Esophagus muscularis mucosa (tissue), 4 donors: Measurements from ENCODE around the gene NRF1. TPM values are rescaled to one million over a fixed set of nuclear protein-coding genes. Genes with fewer than 3 reads are reported as not detected.
"Not testable (repeated sequence)": the region's sequence is repeated elsewhere in the genome, so short reads cannot be mapped to it uniquely, and the experiment has no call there.

Source experiments
- DNase-seq: peaks from one replicate; pipeline ENCODE4 v3.0.0-alpha.2; 2017; ENCODE audit errors: extremely low spot score
- H3K27ac ChIP-seq, 4 donors: fragments of 200-600 bp; sonication (generic); replicated peaks in 1 of 4; 1 replicate in 3 of 4; 2 replicates in 1 of 4; pipeline ENCODE4 v1.5.1; 2016 to 2019; ENCODE audit warnings: mild to moderate bottlenecking in 1 of 4
- H3K27me3 ChIP-seq, 4 donors: fragments of 200-600 bp; sonication (generic); one replicate each; pipeline versions ENCODE4 v1.5.1 to v1.6.0; 2016 to 2019
- H3K36me3 ChIP-seq, 4 donors: fragments of 200-600 bp; sonication (generic); one replicate each; pipeline ENCODE4 v1.5.1; 2016 to 2019
- H3K4me1 ChIP-seq, 4 donors: fragments of 200-600 bp; sonication (generic); one replicate each; pipeline ENCODE4 v1.5.1; 2016 to 2019
- H3K4me3 ChIP-seq, 4 donors: fragments of 200-600 bp; sonication (generic); 1 replicate in 2 of 4; 2 replicates in 2 of 4; pipeline ENCODE4 v1.5.1; 2016 to 2019; ENCODE audit warnings: mild to moderate bottlenecking in 4 of 4, moderate library complexity in 1 of 4
- H3K9me3 ChIP-seq, 4 donors: fragments of 200-600 bp; sonication (generic); 1 replicate in 3 of 4; 2 replicates in 1 of 4; pipeline ENCODE4 v1.5.1; 2016 to 2019
- EP300 ChIP-seq: sonication (generic); formaldehyde crosslinking; IDR thresholded peaks from one replicate; pipeline ENCODE4 v1.6.1; 2017; ENCODE audit warnings: antibody characterized with exemption
- POLR2A ChIP-seq: fragments of 450-650 bp; IDR thresholded peaks from one replicate; pipeline ENCODE4 v1.6.1; 2017; ENCODE audit warnings: antibody characterized with exemption, moderate library complexity, mild to moderate bottlenecking, low read depth
- POLR2AphosphoS5 ChIP-seq, 2 donors: sonication (generic); formaldehyde crosslinking; IDR thresholded peaks; one replicate each; pipeline ENCODE4 v1.6.1; 2017; ENCODE audit warnings: antibody characterized with exemption in 2 of 2
- WGBS: methylation state at CpG from one replicate; pipeline ENCODE4 v1.1.5; 2018; 5-methylcytosine and 5-hydroxymethylcytosine counted together
- intact Hi-C: fragments of 100-400 bp; cut with DNase I; formaldehyde crosslinking; loops from one replicate; pipeline ENCODE4 v1.15.1; 2023
- total RNA-seq, 4 donors: library from RNA; depleted of rRNA; stranded (reverse); fragments of >200 nt; gene quantifications; one replicate each; pipeline versions ENCODE4 v1.1.0 to v1.2.1, GENCODE V29; 2016
- TF ChIP-seq, protein P1 (sequence below), 3 experiments: fragments of 200-600 bp in 2 of 3; fragments of 450-650 bp in 1 of 3; sonication (generic) in 2 of 3; IDR thresholded peaks; one replicate each; pipeline ENCODE4 v1.5.1; 2017 to 2019; ENCODE audit warnings: antibody characterized with exemption in 3 of 3, mild to moderate bottlenecking in 2 of 3, moderate library complexity in 1 of 3

Gene NRF1
- total RNA-seq, 4 donors from 2014 or later: 8.7 to 19.1 (median 15.9) TPM

GRCh38 chr7:129667551-129667950, 56.0 kb downstream of the NRF1 start:
- no peak overlapping the region for H3K4me3 ChIP-seq
- no peak for DNase-seq
- intact Hi-C loops: no loop called here
- no peak overlapping the region for H3K27ac ChIP-seq
- H3K9me3 ChIP-seq: no peaks in the 10 kb centered on the region
- 96% methylated on average over 1 of the region's 1 CpG for WGBS
- peaks cover 0 to 13% (median 3%) of the 10 kb centered on the region in 4 donors for H3K4me1 ChIP-seq
- TF ChIP-seq POLR2AphosphoS5 (IDR thresholded peaks at IDR 0.05) (no peak), POLR2A (no peak), EP300 (no peak)
- TF ChIP-seq, protein P1, sequence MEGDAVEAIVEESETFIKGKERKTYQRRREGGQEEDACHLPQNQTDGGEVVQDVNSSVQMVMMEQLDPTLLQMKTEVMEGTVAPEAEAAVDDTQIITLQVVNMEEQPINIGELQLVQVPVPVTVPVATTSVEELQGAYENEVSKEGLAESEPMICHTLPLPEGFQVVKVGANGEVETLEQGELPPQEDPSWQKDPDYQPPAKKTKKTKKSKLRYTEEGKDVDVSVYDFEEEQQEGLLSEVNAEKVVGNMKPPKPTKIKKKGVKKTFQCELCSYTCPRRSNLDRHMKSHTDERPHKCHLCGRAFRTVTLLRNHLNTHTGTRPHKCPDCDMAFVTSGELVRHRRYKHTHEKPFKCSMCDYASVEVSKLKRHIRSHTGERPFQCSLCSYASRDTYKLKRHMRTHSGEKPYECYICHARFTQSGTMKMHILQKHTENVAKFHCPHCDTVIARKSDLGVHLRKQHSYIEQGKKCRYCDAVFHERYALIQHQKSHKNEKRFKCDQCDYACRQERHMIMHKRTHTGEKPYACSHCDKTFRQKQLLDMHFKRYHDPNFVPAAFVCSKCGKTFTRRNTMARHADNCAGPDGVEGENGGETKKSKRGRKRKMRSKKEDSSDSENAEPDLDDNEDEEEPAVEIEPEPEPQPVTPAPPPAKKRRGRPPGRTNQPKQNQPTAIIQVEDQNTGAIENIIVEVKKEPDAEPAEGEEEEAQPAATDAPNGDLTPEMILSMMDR (IDR thresholded peaks at IDR 0.05): no peak
- H3K36me3 ChIP-seq: peaks cover 0 to 14% (median 6%) of the 10 kb centered on the region in 4 donors
- no peaks in the 10 kb centered on the region for H3K27me3 ChIP-seq

GRCh38 chr7:129669901-129670300, 58.4 kb downstream of the NRF1 start:
- intact Hi-C loops: no loop called here
- peaks cover 0 to 8% (median 1%) of the 10 kb centered on the region in 4 donors for H3K4me1 ChIP-seq
- no peak overlapping the region for H3K4me3 ChIP-seq
- peaks cover 7 to 33% (median 24%) of the 10 kb centered on the region in 4 donors for H3K36me3 ChIP-seq
- no peak overlapping the region for H3K27ac ChIP-seq
- no peak for TF ChIP-seq POLR2A
- no peak for DNase-seq
- H3K27me3 ChIP-seq: no peaks in the 10 kb centered on the region
- 100% methylated on average over 2 of the region's 2 CpGs for WGBS
- no peaks in the 10 kb centered on the region for H3K9me3 ChIP-seq

GRCh38 chr7:129670656-129671055, 59.1 kb downstream of the NRF1 start:
- no peak for DNase-seq
- Histone ChIP-seq H3K27ac (no peak overlapping the region), H3K36me3 (peaks cover 10 to 41% (median 31%) of the 10 kb centered on the region in 4 donors), H3K4me3 (no peak overlapping the region), H3K4me1 (peaks cover 0 to 8% (median 0%) of the 10 kb centered on the region in 4 donors), H3K9me3 (peaks cover 0 to 5% (median 0%) of the 10 kb centered on the region in 4 donors), H3K27me3 (no peaks in the 10 kb centered on the region)
- intact Hi-C loops: no loop called here
- no peak for TF ChIP-seq POLR2AphosphoS5 (IDR thresholded peaks at IDR 0.05)
- TF ChIP-seq, protein P1 (IDR thresholded peaks at IDR 0.05): no peak

- H3K4me1 ChIP-seq: peaks cover 0 to 8% (median 0%) of the 10 kb centered on the region in 4 donors
- no peak for DNase-seq
- peaks cover 10 to 47% (median 36%) of the 10 kb centered on the region in 4 donors for H3K36me3 ChIP-seq
- H3K9me3 ChIP-seq: peaks cover 0 to 5% (median 0%) of the 10 kb centered on the region in 4 donors
- H3K27ac ChIP-seq: no peak overlapping the region
- no peaks in the 10 kb centered on the region for H3K27me3 ChIP-seq
- no peak for TF ChIP-seq POLR2AphosphoS5 (IDR thresholded peaks at IDR 0.05)
- TF ChIP-seq, protein P1 (IDR thresholded peaks at IDR 0.05): no peak
- H3K4me3 ChIP-seq: no peak overlapping the region
- 68% methylated on average over 9 of the region's 9 CpGs for whole genome bisulfite sequencing
- intact Hi-C loops: no loop called here
Measured at GRCh38 chr7:129671266-129671665, 59.7 kb downstream of the NRF1 start.

DNA sequence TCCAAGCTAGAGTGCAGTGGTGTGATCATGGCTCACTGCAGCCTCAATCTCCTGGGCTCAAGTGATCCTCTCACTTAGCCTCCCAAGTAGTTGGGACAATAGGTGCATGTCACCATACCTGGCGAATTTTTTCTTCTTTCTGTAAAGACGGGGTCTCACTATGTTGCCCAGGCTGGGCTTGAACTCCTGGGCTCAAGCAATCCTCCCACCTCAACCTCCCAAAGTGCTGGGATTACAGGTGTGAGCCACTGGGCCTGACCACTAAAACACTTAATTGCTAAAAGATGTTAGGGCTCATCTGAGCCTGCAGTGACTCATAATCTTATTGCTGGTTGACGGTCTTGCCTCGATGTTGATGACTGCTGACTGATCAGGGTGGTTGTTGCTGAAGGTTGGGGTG, 63.0 kb downstream of the NRF1 start:
- WGBS: 96% methylated on average over 4 of the region's 4 CpGs
- DNase-seq, H3K27ac ChIP-seq, H3K9me3 ChIP-seq, H3K4me3 ChIP-seq, H3K27me3 ChIP-seq, intact Hi-C loops, H3K4me1 ChIP-seq: not testable (repeated sequence)
- peaks cover 14 to 71% (median 45%) of the 10 kb centered on the region in 4 donors for H3K36me3 ChIP-seq

- no peak for DNase-seq
- no peak overlapping the region for H3K4me3 ChIP-seq
- no peaks in the 10 kb centered on the region for H3K27me3 ChIP-seq
- H3K27ac ChIP-seq: no peak overlapping the region
- peaks cover 14 to 74% (median 47%) of the 10 kb centered on the region in 4 donors for H3K36me3 ChIP-seq
- H3K9me3 ChIP-seq: peaks cover 0 to 5% (median 0%) of the 10 kb centered on the region in 4 donors
- peaks cover 0 to 4% (median 0%) of the 10 kb centered on the region in 4 donors for H3K4me1 ChIP-seq
- TF ChIP-seq, protein P1 (IDR thresholded peaks at IDR 0.05): no peak
- TF ChIP-seq EP300: no peak
- no peak for TF ChIP-seq POLR2A
- TF ChIP-seq POLR2AphosphoS5 (IDR thresholded peaks at IDR 0.05): no peak
- WGBS: 94% methylated on average over 2 of the region's 2 CpGs
- intact Hi-C loops: no loop called here
Measured at GRCh38 chr7:129675521-129675920, 64.0 kb downstream of the NRF1 start.
